HEK293T (cell line): ENCODE data around the gene ABL2.

Experiments
- CTCF ChIA-PET: fragments of 350-600 bp; formaldehyde crosslinking; extraction: SDS; loops from one replicate; lab custom pipeline; 2021; ENCODE audit warnings: antibody characterized with exemption, inconsistent platforms; lab: Yijun Ruan, JAX
- POLR2A ChIA-PET: fragments of 350-600 bp; formaldehyde crosslinking; extraction: SDS; loops from one replicate; lab custom pipeline; 2020; ENCODE audit warnings: antibody characterized with exemption, inconsistent platforms; lab: Yijun Ruan, JAX
- DNase-seq: peaks from one replicate; pipeline ENCODE4 v3.0.0; 2012; ENCODE audit warnings: mixed read lengths; ENCODE audit errors: extremely low spot score
- ARNT ChIP-seq: fragments of 450-650 bp; IDR thresholded peaks from 2 replicates; pipeline ENCODE4 v1.6.1; 2017; ENCODE audit warnings: mild to moderate bottlenecking
- BHLHE40 ChIP-seq: fragments of 450-650 bp; IDR thresholded peaks from 2 replicates; pipeline ENCODE4 v1.6.1; 2016; ENCODE audit warnings: mild to moderate bottlenecking, moderate library complexity, borderline replicate concordance
- CTBP1 ChIP-seq: fragments of 450-650 bp; IDR thresholded peaks from 2 replicates; pipeline ENCODE4 v1.6.1; 2016; ENCODE audit warnings: borderline replicate concordance
- ELF4 ChIP-seq: fragments of 450-650 bp; IDR thresholded peaks from 2 replicates; pipeline ENCODE4 v1.6.1; 2017; ENCODE audit warnings: antibody characterized with exemption
- FOXA1 ChIP-seq: fragments of 450-650 bp; IDR thresholded peaks from 2 replicates; pipeline ENCODE4 v1.6.1; 2016; ENCODE audit warnings: mild to moderate bottlenecking
- FOXK2 ChIP-seq: fragments of 450-650 bp; IDR thresholded peaks from 2 replicates; pipeline ENCODE4 v1.6.1; 2016; ENCODE audit warnings: mild to moderate bottlenecking
- FOXM1 ChIP-seq: fragments of 450-650 bp; IDR thresholded peaks from 2 replicates; pipeline ENCODE4 v1.6.1; 2017; ENCODE audit warnings: mild to moderate bottlenecking, borderline replicate concordance
- HDGF ChIP-seq: fragments of 450-650 bp; IDR thresholded peaks from 2 replicates; pipeline ENCODE4 v1.6.1; 2017; ENCODE audit warnings: antibody characterized with exemption, borderline replicate concordance
- L3MBTL2 ChIP-seq: fragments of 450-650 bp; conservative IDR thresholded peaks from 2 replicates; pipeline ENCODE4 v1.6.1; 2016; ENCODE audit warnings: mild to moderate bottlenecking
- LEF1 ChIP-seq: fragments of 450-650 bp; IDR thresholded peaks from 2 replicates; pipeline ENCODE4 v1.6.1; 2017; ENCODE audit warnings: mild to moderate bottlenecking, borderline replicate concordance
- NFRKB ChIP-seq: fragments of 450-650 bp; IDR thresholded peaks from 2 replicates; pipeline ENCODE4 v1.6.1; 2016; ENCODE audit warnings: mild to moderate bottlenecking, moderate library complexity
- SP1 ChIP-seq: fragments of 450-650 bp; IDR thresholded peaks from 2 replicates; pipeline ENCODE4 v1.6.1; 2017
- SUZ12 ChIP-seq: fragments of 450-650 bp; IDR thresholded peaks from 2 replicates; pipeline ENCODE4 v1.6.1; 2016; ENCODE audit warnings: mild to moderate bottlenecking
- TARDBP ChIP-seq: fragments of 450-650 bp; IDR thresholded peaks from 2 replicates; pipeline ENCODE4 v1.6.1; 2016
- ZNF384 ChIP-seq: fragments of 450-650 bp; IDR thresholded peaks from 2 replicates; pipeline ENCODE4 v1.6.1; 2016
- TF ChIP-seq, protein P1 (sequence below): fragments of 450-650 bp; IDR thresholded peaks from 2 replicates; pipeline ENCODE4 v1.6.1; 2016

The ABL2 gene

DNA sequence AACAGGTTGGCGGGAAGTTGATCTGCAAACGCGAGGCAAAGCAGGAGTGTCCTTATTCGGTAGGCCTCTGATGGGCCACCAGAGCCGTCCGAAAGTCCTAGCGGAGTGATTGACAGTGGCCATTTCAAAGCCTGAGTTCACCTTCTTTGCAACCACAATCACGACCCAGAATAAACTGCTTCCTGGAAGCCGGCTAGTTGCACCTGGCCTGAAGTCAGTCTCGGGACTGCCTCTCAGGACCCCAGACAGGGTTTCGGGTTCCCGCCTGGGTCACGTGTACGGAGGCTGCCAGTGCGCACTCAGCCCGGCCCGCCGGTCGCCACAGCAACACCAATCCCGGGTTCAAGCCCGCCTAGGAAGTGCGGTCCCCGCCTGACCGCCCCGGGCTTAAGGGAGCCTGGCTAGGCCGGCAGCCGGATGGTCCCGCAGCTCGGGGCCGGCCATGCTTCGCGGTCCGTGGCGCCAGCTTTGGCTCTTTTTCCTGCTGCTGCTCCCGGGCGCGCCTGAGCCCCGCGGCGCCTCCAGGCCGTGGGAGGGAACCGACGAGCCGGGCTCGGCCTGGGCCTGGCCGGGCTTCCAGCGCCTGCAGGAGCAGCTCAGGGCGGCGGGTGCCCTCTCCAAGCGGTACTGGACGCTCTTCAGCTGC lies 147.7 kb downstream of the ABL2 start, which contains the start of gene TOR3A:
TSS of gene TOR3A (plus strand) at position 384 of the 646 bp plus-strand sequence. CDS start at position 443, 59 bp downstream.
- peak; percentile 93 for DNase-seq
- CTCF ChIA-PET = interaction anchor here (0.6 kb wide), 1 partner anchor 108 kb away, joined by 3 read pairs; no protein-coding TSS in a partner anchor
- POLR2A ChIA-PET = interaction anchor here (1.1 to 1.6 kb wide), 7 partner anchors 9 to 284 kb away, joined by 3 to 6 read pairs (median 3); partner anchors contain the start of genes AXDND1 and SOAT1
- TF ChIP-seq ARNT (no peak), HDGF (no peak), ELF4 (peak; percentile 20; the same call in 1 of the 2 replicates), L3MBTL2 (peak; percentile 93)
- TF ChIP-seq, protein P1, sequence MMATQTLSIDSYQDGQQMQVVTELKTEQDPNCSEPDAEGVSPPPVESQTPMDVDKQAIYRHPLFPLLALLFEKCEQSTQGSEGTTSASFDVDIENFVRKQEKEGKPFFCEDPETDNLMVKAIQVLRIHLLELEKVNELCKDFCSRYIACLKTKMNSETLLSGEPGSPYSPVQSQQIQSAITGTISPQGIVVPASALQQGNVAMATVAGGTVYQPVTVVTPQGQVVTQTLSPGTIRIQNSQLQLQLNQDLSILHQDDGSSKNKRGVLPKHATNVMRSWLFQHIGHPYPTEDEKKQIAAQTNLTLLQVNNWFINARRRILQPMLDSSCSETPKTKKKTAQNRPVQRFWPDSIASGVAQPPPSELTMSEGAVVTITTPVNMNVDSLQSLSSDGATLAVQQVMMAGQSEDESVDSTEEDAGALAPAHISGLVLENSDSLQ = peak; percentile 94

DNA sequence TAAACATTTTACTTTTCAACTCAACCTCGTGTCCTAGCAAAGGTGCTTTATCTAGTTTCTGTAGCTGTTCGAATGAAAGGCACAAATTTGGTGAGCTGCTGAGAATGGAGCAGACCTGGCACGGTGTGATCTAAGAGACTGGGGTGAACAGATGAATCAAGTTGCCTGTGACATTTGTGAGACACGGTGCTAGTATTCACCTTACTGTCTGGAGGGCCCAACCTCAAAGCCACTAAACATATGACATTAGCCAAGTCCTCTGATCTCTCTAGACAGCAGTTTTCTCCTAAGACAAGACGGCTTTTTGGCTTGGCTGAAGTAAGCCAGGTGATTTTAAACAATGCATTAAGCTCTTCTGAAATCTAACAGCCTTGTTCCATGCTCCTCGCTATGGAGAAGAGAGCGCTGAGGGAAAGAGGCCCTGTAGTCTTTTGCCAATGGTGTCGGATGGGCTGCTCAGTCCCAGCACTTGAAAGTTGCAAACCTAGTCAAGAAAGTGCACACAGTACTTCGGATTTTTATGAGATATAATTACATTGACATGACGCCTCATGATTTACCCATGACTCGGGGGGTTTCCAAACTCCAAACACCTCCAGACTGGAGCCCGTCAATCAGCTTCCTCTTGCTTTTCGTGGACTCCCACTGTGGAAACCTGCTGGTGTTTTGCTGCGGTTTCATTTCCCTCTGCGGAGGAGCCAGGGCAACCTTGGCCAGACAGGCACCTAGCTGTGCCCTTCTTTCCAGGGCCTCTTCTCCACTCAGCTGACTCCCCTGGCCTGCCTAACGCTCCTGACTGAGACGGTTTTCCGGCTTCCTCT lies 148.4 kb downstream of the ABL2 start:
- no peak for DNase-seq
- TF ChIP-seq FOXA1 = no peak
- TF ChIP-seq HDGF = no peak
- TF ChIP-seq TARDBP = no peak
- TF ChIP-seq FOXK2 = no peak
- TF ChIP-seq, protein P1 = no peak
- no peak for TF ChIP-seq NFRKB
- TF ChIP-seq ARNT = no peak
- TF ChIP-seq FOXM1 = no peak
- no peak for TF ChIP-seq BHLHE40
- no peak for TF ChIP-seq L3MBTL2
- no peak for TF ChIP-seq CTBP1
- no peak for TF ChIP-seq SP1
- no peak for TF ChIP-seq ZNF384
- POLR2A ChIA-PET = interaction anchor here (1.1 to 1.6 kb wide), 5 partner anchors 9 to 285 kb away, joined by 3 to 6 read pairs (median 3); partner anchors contain the start of genes AXDND1 and SOAT1
- CTCF ChIA-PET = interaction anchor here (0.6 to 1.4 kb wide), 2 partner anchors 539 to 549 kb away, joined by 3 to 4 read pairs; no protein-coding TSS in a partner anchor

DNA sequence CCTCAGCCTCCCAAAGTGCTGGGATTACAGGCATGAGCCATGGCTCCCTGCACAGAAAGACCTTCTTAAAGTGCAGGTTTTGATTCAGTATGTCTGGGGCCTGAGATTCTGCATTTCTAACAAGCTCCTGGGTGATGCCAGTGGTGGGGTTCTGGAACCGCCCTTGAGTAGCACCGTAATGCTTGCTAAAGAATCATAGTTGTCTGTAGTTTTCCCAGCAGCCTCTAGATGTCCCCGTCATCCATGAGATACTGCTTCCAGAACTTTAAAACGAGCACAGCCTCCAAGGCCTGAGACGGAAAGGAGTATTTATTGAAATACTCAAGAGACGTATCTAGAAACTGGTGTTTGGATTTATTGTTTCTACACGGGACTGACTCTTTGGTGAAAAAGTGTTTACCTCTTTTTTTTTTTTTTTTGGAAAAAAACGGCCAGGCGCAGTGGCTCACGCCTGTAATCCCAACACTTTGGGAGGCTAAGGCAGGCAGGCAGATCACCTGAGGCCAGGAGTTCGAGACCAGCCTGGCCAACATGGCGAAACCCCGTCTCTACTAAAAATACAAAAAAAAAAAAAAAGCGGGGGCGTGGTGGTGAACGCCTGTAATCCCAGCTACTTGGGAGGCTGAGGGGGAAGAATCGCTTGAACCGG lies 150.2 kb downstream of the ABL2 start:
- peak; percentile 75 for DNase-seq
- TF ChIP-seq HDGF = no peak
- TF ChIP-seq FOXA1 = no peak
- TF ChIP-seq SP1 = no peak
- TF ChIP-seq FOXK2 = no peak
- no peak for TF ChIP-seq SUZ12
- TF ChIP-seq FOXM1 = no peak
- TF ChIP-seq CTBP1 = no peak
- TF ChIP-seq ELF4 = no peak
- TF ChIP-seq ZNF384 = no peak
- TF ChIP-seq LEF1 = no peak
- no peak for TF ChIP-seq BHLHE40
- TF ChIP-seq ARNT = no peak
- no peak for TF ChIP-seq TARDBP
- ChIA-PET POLR2A (no interaction called here), CTCF (no interaction called here)

DNA sequence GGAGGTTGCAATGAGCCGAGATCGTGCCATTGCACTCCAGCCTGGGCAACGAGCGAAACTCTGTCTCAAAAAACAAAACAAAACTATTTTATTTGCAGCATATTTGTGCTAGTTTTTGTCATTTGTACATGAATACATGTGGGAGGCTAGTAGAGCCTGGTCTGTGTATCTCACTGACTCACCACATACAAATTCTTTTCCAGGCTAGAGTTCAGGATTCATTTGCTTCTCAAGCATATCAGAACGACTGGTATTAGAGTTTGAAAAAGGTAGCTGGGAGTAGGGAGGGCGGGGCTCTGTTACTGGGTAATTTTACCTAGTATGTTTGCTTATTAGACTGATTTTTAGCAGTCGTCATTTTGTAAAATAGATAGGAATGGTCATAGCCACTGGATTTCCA lies 152.1 kb downstream of the ABL2 start:
- CTCF ChIA-PET = no interaction called here

DNA sequence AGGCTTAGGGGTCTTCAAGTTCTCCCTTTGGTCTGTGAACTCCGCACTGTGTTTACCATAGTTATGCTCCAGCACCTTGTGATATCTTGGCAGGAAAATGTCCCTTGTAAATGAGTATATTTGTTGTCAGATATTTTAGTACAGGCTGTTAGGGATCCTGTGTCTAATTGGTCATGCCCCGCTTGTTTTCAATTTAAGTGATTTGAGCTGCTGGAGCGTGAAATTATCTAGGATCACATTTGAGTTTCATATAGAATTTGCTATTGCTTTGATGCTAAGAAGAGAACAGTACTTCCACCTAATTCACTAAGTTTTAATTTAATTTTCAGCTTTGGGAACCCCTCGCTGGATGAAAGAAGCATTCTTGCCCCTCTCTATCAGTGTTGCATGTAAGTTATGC lies 163.0 kb downstream of the ABL2 start:
- no peak for DNase-seq
- TF ChIP-seq ZNF384 (no peak), HDGF (no peak), BHLHE40 (no peak), FOXA1 (no peak), CTBP1 (no peak), LEF1 (no peak), FOXK2 (no peak), TARDBP (no peak)
- TF ChIP-seq, protein P1 = no peak
- CTCF ChIA-PET = no interaction called here
- POLR2A ChIA-PET = no interaction called here

More for the DNA sequence above, 152.1 kb downstream of the ABL2 start:
- POLR2A ChIA-PET = no interaction called here
- TF ChIP-seq FOXK2 = no peak
- no peak for TF ChIP-seq BHLHE40
- TF ChIP-seq, protein P1 = no peak
- no peak for TF ChIP-seq ARNT
- no peak for TF ChIP-seq CTBP1
- no peak for TF ChIP-seq HDGF
- TF ChIP-seq FOXM1 = no peak
- no peak for TF ChIP-seq ZNF384
- no peak for DNase-seq
